Stomach (tissue), 9 donors: ENCODE results near the gene BCL2L15. TPM values are rescaled to one million over a fixed set of nuclear protein-coding genes. Genes with fewer than 3 reads are reported as not detected.
"Not testable (repeated sequence)": the region's sequence is repeated elsewhere in the genome, so short reads cannot be mapped to it uniquely, and the experiment has no call there.

Source experiments
- DNase-seq, 2 donors: peaks; one replicate each; pipeline versions ENCODE4 v3.0.0 to v3.0.0-alpha.2; 2013 to 2019
- H3K27ac ChIP-seq, 5 donors: fragments of 200-600 bp in 4 of 5; sonication (generic) in 4 of 5; one replicate each; pipeline ENCODE4 v1.5.1; 2013 to 2019; ENCODE audit warnings: mild to moderate bottlenecking in 1 of 5, moderate library complexity in 1 of 5
- H3K27me3 ChIP-seq, 3 donors: fragments of 200-600 bp; sonication (generic); one replicate each; pipeline ENCODE4 v1.5.1; 2017 to 2019; ENCODE audit warnings: mixed run types in 1 of 3
- H3K36me3 ChIP-seq, 4 donors: fragments of 200-600 bp; sonication (generic); 1 replicate in 3 of 4; 2 replicates in 1 of 4; pipeline ENCODE4 v1.5.1; 2016 to 2019
- H3K4me1 ChIP-seq, 4 donors: fragments of 200-600 bp; sonication (generic); one replicate each; pipeline ENCODE4 v1.5.1; 2016 to 2019
- H3K4me3 ChIP-seq, 4 donors: fragments of 200-600 bp; sonication (generic) in 3 of 4; one replicate each; pipeline ENCODE4 v1.5.1; 2016 to 2019; ENCODE audit warnings: mild to moderate bottlenecking in 1 of 4
- H3K9me3 ChIP-seq, 4 donors: fragments of 200-600 bp; sonication (generic); one replicate each; pipeline ENCODE4 v1.5.1; 2016 to 2019
- EP300 ChIP-seq: sonication (generic); formaldehyde crosslinking; IDR thresholded peaks from one replicate; pipeline ENCODE4 v1.6.1; 2017; ENCODE audit warnings: antibody characterized with exemption
- POLR2A ChIP-seq, 4 donors: fragments of 450-650 bp; IDR thresholded peaks; one replicate each; pipeline ENCODE4 v1.6.1; 2016; ENCODE audit warnings: antibody characterized with exemption in 4 of 4, control low read depth in 2 of 4, mild to moderate bottlenecking in 1 of 4, moderate library complexity in 1 of 4
- POLR2AphosphoS5 ChIP-seq, 3 donors: sonication (generic); formaldehyde crosslinking; IDR thresholded peaks; one replicate each; pipeline ENCODE4 v1.6.1; 2016; ENCODE audit warnings: antibody characterized with exemption in 3 of 3
- WGBS, 5 donors: extraction: QIAGEN DNeasy Blood & Tissue Kit in 3 of 5; methylation state at CpG; one replicate each; pipeline versions ENCODE4 v1.1.5 to v1.1.7; 2013 to 2018; 5-methylcytosine and 5-hydroxymethylcytosine counted together
- intact Hi-C: fragments of 100-400 bp; cut with DNase I; formaldehyde crosslinking; loops from one replicate; pipeline ENCODE4 v1.15.1; 2023; ENCODE audit warnings: low total_unique reads
- polyA plus RNA-seq, 3 donors: library from polyadenylated mRNA; stranded (reverse); fragments of 200-250 nt; gene quantifications; one replicate each; pipeline ENCODE4 v1.2.3, GENCODE V29; 2013
- total RNA-seq, 5 donors: library from RNA; depleted of rRNA; stranded (reverse); fragments of >200 nt; gene quantifications; one replicate each; pipeline versions ENCODE4 v1.1.0 to v1.2.3, GENCODE V29; 2014 to 2016
- TF ChIP-seq, protein P1 (sequence below), 7 experiments: fragments of 450-650 bp in 4 of 7; fragments of 200-600 bp in 3 of 7; sonication (generic) in 3 of 7; IDR thresholded peaks; one replicate each; pipeline ENCODE4 v1.5.1; 2016 to 2019; ENCODE audit warnings: antibody characterized with exemption in 7 of 7, control low read depth in 2 of 7, mild to moderate bottlenecking in 1 of 7
- donor health status: healthy with polysubstance abuse.
- donor health status: Bipolar disorder and iron deficiency.
- donor health status: healthy.

The BCL2L15 gene
- total and polyA plus RNA-seq, 8 donors, result 11.3 to 425 (median 35.6) TPM

- DNase-seq, result no peak
- no peak for TF ChIP-seq POLR2A (IDR thresholded peaks at IDR 0.05)
- TF ChIP-seq EP300, result no peak
- TF ChIP-seq, protein P1, sequence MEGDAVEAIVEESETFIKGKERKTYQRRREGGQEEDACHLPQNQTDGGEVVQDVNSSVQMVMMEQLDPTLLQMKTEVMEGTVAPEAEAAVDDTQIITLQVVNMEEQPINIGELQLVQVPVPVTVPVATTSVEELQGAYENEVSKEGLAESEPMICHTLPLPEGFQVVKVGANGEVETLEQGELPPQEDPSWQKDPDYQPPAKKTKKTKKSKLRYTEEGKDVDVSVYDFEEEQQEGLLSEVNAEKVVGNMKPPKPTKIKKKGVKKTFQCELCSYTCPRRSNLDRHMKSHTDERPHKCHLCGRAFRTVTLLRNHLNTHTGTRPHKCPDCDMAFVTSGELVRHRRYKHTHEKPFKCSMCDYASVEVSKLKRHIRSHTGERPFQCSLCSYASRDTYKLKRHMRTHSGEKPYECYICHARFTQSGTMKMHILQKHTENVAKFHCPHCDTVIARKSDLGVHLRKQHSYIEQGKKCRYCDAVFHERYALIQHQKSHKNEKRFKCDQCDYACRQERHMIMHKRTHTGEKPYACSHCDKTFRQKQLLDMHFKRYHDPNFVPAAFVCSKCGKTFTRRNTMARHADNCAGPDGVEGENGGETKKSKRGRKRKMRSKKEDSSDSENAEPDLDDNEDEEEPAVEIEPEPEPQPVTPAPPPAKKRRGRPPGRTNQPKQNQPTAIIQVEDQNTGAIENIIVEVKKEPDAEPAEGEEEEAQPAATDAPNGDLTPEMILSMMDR (IDR thresholded peaks at IDR 0.05), result no peak
- TF ChIP-seq POLR2AphosphoS5 (IDR thresholded peaks at IDR 0.05), result no peak
- Histone ChIP-seq H3K9me3 (no peaks in the 10 kb centered on the region), H3K4me3 (no peak overlapping the region), H3K27ac (no peak overlapping the region), H3K27me3 (no peaks in the 10 kb centered on the region), H3K36me3 (peaks cover 0 to 8% (median 0%) of the 10 kb centered on the region in 4 donors), H3K4me1 (peaks cover 0 to 7% (median 0%) of the 10 kb centered on the region in 4 donors)
- 45 to 81% (median 75%) methylated on average over 1 of the region's 1 CpG for WGBS, 5 donors
- intact Hi-C loops, result no loop called here
Observed at GRCh38 chr1:113854234-113854633, 33.1 kb downstream of the BCL2L15 start.

GRCh38 chr1:113852694-113853093, 34.7 kb downstream of the BCL2L15 start:
- H3K4me3 ChIP-seq, H3K27me3 ChIP-seq, DNase-seq, H3K9me3 ChIP-seq, H3K27ac ChIP-seq, intact Hi-C loops, H3K4me1 ChIP-seq: not testable (repeated sequence)
- peaks cover 0 to 14% (median 0%) of the 10 kb centered on the region in 4 donors for H3K36me3 ChIP-seq
- 81 to 98% (median 90%) methylated on average over 6 of the region's 6 CpGs for WGBS, 5 donors

DNA sequence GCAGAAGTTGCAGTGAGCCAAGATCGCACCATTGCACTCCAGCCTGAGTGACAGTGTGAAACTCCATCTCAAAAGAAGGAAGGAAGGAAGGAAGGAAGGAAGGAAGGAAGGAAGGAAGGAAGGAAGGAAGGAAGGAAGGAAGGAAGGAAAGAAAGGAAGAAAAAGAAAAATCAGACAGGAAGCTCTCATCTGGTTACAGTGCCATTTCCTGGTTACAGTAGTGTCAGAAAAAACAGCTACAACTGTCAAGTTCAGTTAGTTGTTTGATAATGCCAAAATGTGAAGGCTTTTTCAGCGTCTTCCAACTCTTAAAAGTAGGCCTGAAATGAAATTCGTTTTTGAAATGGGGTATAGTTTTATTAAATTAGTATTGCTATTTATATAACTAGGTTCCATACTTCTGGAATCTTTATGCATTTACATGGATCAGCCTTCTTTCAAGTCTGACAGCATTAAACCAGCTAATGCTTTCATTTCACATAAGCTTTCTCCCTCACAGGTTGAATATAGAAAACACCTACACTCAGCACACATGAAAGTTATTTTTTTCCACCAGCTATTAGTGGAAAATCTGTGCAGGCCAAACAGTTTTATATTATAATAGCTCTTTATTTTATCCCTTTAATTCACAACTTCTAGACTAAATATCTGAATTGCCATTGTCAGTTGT, 37.1 kb downstream of the BCL2L15 start:
- Histone ChIP-seq H3K27ac (no peak overlapping the region), H3K9me3 (peaks cover 0 to 4% (median 0%) of the 10 kb centered on the region in 4 donors), H3K36me3 (peaks cover 0 to 21% (median 0%) of the 10 kb centered on the region in 4 donors), H3K4me3 (no peak overlapping the region), H3K27me3 (no peaks in the 10 kb centered on the region), H3K4me1 (no peaks in the 10 kb centered on the region)
- intact Hi-C loops, result no loop called here
- 72 to 81% (median 79%) methylated on average over 3 of the region's 3 CpGs for WGBS, 5 donors
- TF ChIP-seq, protein P1 (IDR thresholded peaks at IDR 0.05), result no peak
- no peak for TF ChIP-seq POLR2A (IDR thresholded peaks at IDR 0.05)
- TF ChIP-seq POLR2AphosphoS5 (IDR thresholded peaks at IDR 0.05), result no peak
- no peak for TF ChIP-seq EP300
- DNase-seq, result no peak

- intact Hi-C loops, result no loop called here
Observed at GRCh38 chr1:113849072-113849471, 38.3 kb downstream of the BCL2L15 start.

More at GRCh38 chr1:113849072-113849471, 38.3 kb downstream of the BCL2L15 start:
- no peak for DNase-seq
- TF ChIP-seq, protein P1 (IDR thresholded peaks at IDR 0.05), result no peak
- no peak for TF ChIP-seq POLR2AphosphoS5 (IDR thresholded peaks at IDR 0.05)
- TF ChIP-seq EP300, result no peak
- TF ChIP-seq POLR2A (IDR thresholded peaks at IDR 0.05), result no peak
- Histone ChIP-seq H3K27me3 (no peaks in the 10 kb centered on the region), H3K4me3 (no peak overlapping the region), H3K4me1 (no peaks in the 10 kb centered on the region), H3K27ac (no peak overlapping the region), H3K9me3 (peaks cover 0 to 4% (median 0%) of the 10 kb centered on the region in 4 donors), H3K36me3 (peaks cover 0 to 23% (median 0%) of the 10 kb centered on the region in 4 donors)
